ENCODE measurements around the gene UBXN10.

DNA sequence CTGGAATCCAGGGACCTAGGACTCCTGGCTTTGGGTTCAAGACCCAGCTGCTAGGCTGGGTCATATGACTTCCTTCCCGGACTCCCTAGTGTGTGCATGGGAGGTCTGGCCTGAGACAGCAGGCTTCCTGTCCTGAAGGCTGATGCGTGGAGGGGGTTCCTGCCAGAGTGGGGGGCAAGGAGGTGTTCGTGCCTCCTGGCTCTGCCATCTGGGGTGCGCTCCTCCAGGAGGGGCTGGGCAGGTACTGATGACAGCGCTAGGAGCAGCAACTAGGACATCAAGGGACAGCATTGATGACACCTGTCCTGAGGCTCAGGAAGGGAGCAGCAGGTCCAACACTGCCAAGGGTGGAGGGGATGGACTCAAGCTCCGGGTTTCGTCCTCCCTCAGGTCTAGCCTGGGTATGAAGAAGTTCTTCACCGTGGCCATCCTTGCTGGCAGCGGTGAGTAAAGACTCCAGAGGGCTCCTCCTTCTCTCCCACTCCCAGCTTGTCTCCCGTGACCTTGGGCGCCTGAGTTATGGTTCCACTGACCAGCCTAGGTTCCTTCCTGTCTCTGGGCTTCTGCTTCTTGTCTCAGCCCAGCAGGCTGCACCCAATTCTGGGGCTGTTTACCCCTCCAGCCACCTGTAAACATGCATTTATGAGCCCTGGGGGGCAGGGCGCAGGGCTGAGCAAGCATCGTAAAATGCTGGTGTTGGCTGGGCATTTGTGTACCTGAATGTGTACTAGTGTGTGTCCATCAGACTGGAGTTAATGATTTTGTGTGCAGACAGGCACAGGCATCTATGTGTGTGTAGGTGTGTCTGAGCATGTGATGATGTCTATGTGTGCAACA, 45.9 kb upstream of the UBXN10 start:
- TF ChIP-seq POLR2AphosphoS5 (IDR thresholded peaks at IDR 0.05; ENCODE audit: insufficient read depth, low read depth, low read length) (no peak), FOS (IDR thresholded peaks at IDR 0.05; ENCODE audit: borderline replicate concordance, insufficient read depth, low read length) (no peak), POLR2A (IDR thresholded peaks at IDR 0.05; ENCODE audit: low read depth, low read length) (no peak), EZH2 (IDR thresholded peaks at IDR 0.05; ENCODE audit: borderline replicate concordance, low read depth, low read length, severe bottlenecking) (no peak), JUN (IDR thresholded peaks at IDR 0.05; ENCODE audit: borderline replicate concordance, insufficient read depth, insufficient read length, low read depth) (no peak), MYC (IDR thresholded peaks at IDR 0.05; ENCODE audit: low read depth, low read length) (no peak), GATA2 (IDR thresholded peaks at IDR 0.05; ENCODE audit: insufficient read depth, insufficient read length, low read depth, low read length) (no peak)
- TF ChIP-seq, protein P1, sequence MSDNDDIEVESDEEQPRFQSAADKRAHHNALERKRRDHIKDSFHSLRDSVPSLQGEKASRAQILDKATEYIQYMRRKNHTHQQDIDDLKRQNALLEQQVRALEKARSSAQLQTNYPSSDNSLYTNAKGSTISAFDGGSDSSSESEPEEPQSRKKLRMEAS (IDR thresholded peaks at IDR 0.05; ENCODE audit: insufficient read depth, insufficient read length) = no peak
- TF ChIP-seq, protein P2, sequence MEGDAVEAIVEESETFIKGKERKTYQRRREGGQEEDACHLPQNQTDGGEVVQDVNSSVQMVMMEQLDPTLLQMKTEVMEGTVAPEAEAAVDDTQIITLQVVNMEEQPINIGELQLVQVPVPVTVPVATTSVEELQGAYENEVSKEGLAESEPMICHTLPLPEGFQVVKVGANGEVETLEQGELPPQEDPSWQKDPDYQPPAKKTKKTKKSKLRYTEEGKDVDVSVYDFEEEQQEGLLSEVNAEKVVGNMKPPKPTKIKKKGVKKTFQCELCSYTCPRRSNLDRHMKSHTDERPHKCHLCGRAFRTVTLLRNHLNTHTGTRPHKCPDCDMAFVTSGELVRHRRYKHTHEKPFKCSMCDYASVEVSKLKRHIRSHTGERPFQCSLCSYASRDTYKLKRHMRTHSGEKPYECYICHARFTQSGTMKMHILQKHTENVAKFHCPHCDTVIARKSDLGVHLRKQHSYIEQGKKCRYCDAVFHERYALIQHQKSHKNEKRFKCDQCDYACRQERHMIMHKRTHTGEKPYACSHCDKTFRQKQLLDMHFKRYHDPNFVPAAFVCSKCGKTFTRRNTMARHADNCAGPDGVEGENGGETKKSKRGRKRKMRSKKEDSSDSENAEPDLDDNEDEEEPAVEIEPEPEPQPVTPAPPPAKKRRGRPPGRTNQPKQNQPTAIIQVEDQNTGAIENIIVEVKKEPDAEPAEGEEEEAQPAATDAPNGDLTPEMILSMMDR (IDR thresholded peaks at IDR 0.05; ENCODE audit: extremely low read depth in 1 of 2, insufficient read depth in 1 of 2, low read depth in 1 of 2, low read length in 2 of 2) = no peak

Data from endothelial cell of umbilical vein (primary cell).